ENCODE results near the gene TOB2.

The TOB2 gene

GRCh38 chr22:41481131-41481830 lies 34.7 kb upstream of the TOB2 start:
- Histone ChIP-seq H3K36me3 (no peaks in the 10 kb centered on the region), H3K4me3 (no peak overlapping the region), H3K27ac (peak overlapping the region; percentile 73), H3K4me1 (peaks cover 91% of the 10 kb centered on the region), H4K20me1 (peaks cover 73% of the 10 kb centered on the region), H3K27me3 (no peaks in the 10 kb centered on the region), H3K4me2 (peak overlapping the region; percentile 90), H3K9me3 (peaks cover 12% of the 10 kb centered on the region; the same call in 1 of the 2 replicates), H3K9ac (peak overlapping the region; percentile 64; the same call in 1 of the 2 replicates)
- no peak for TF ChIP-seq Cebpa-rat (IDR thresholded peaks at IDR 0.05)

GRCh38 chr22:41480397-41480735 lies 33.8 kb upstream of the TOB2 start:
- Histone ChIP-seq H3K4me3 (no peak overlapping the region), H3K9me3 (peaks cover 12% of the 10 kb centered on the region; the same call in 1 of the 2 replicates), H3K9ac (peak overlapping the region; percentile 64; the same call in 1 of the 2 replicates), H3K36me3 (peaks cover 7% of the 10 kb centered on the region), H3K27ac (peak overlapping the region; percentile 73), H3K4me2 (peak overlapping the region; percentile 90), H4K20me1 (peaks cover 67% of the 10 kb centered on the region), H3K27me3 (no peaks in the 10 kb centered on the region), H3K4me1 (peaks cover 82% of the 10 kb centered on the region)
- no peak for TF ChIP-seq Cebpa-rat (IDR thresholded peaks at IDR 0.05)

GRCh38 chr22:41479671-41480396 lies 33.2 kb upstream of the TOB2 start:
- no peaks in the 10 kb centered on the region for H3K27me3 ChIP-seq
- TF ChIP-seq Cebpa-rat (IDR thresholded peaks at IDR 0.05): no peak
- peaks cover 64% of the 10 kb centered on the region for H4K20me1 ChIP-seq
- peak overlapping the region; percentile 64 for H3K9ac ChIP-seq
- H3K4me1 ChIP-seq: peaks cover 77% of the 10 kb centered on the region
- peaks cover 11% of the 10 kb centered on the region for H3K36me3 ChIP-seq
- H3K4me2 ChIP-seq: peak overlapping the region; percentile 90
- H3K9me3 ChIP-seq: peaks cover 12% of the 10 kb centered on the region; the same call in 1 of the 2 replicates
- peak overlapping the region; percentile 73 for H3K27ac ChIP-seq
- H3K4me3 ChIP-seq: peak overlapping the region; percentile 36

GRCh38 chr22:41478891-41479521 lies 32.4 kb upstream of the TOB2 start:
- Histone ChIP-seq H3K4me2 (peak overlapping the region; percentile 90), H3K9me3 (peaks cover 12% of the 10 kb centered on the region; the same call in 1 of the 2 replicates)

GRCh38 chr22:41478473-41478872 lies 31.9 kb upstream of the TOB2 start:
- peak overlapping the region; percentile 36 for H3K4me3 ChIP-seq
- no peaks in the 10 kb centered on the region for H3K27me3 ChIP-seq
- H4K20me1 ChIP-seq: peaks cover 50% of the 10 kb centered on the region
- peak overlapping the region; percentile 73 for H3K27ac ChIP-seq
- no peak for TF ChIP-seq Cebpa-rat (IDR thresholded peaks at IDR 0.05)
- H3K9ac ChIP-seq: peak overlapping the region; percentile 64; the same call in 1 of the 2 replicates
- H3K4me2 ChIP-seq: peak overlapping the region; percentile 90
- H3K36me3 ChIP-seq: peaks cover 15% of the 10 kb centered on the region
- H3K4me1 ChIP-seq: peaks cover 63% of the 10 kb centered on the region
- H3K9me3 ChIP-seq: peaks cover 12% of the 10 kb centered on the region; the same call in 1 of the 2 replicates

More at GRCh38 chr22:41478891-41479521, 32.4 kb upstream of the TOB2 start:
- Histone ChIP-seq H3K27me3 (no peaks in the 10 kb centered on the region), H3K4me3 (peak overlapping the region; percentile 36), H4K20me1 (peaks cover 55% of the 10 kb centered on the region), H3K9ac (peak overlapping the region; percentile 64), H3K27ac (peak overlapping the region; percentile 73), H3K36me3 (peaks cover 11% of the 10 kb centered on the region), H3K4me1 (peaks cover 69% of the 10 kb centered on the region)
- peak; percentile 94 for TF ChIP-seq Cebpa-rat (IDR thresholded peaks at IDR 0.05)

GRCh38 chr22:41474872-41475451 lies 28.4 kb upstream of the TOB2 start:
- Histone ChIP-seq H4K20me1 (peaks cover 19% of the 10 kb centered on the region), H3K9me3 (peaks cover 12% of the 10 kb centered on the region; the same call in 1 of the 2 replicates), H3K27me3 (no peaks in the 10 kb centered on the region), H3K27ac (no peak overlapping the region), H3K4me2 (no peak overlapping the region), H3K4me3 (no peak overlapping the region), H3K9ac (no peak overlapping the region), H3K36me3 (peaks cover 45% of the 10 kb centered on the region), H3K4me1 (peaks cover 44% of the 10 kb centered on the region)
- TF ChIP-seq Cebpa-rat (IDR thresholded peaks at IDR 0.05): no peak

- peaks cover 35% of the 10 kb centered on the region for H3K4me1 ChIP-seq
- H3K4me3 ChIP-seq: no peak overlapping the region
- H3K36me3 ChIP-seq: peaks cover 59% of the 10 kb centered on the region
- peaks cover 10% of the 10 kb centered on the region; the same call in 1 of the 2 replicates for H4K20me1 ChIP-seq
- H3K9me3 ChIP-seq: peaks cover 3% of the 10 kb centered on the region; the same call in 1 of the 2 replicates
- no peak for TF ChIP-seq Cebpa-rat (IDR thresholded peaks at IDR 0.05)
- H3K4me2 ChIP-seq: no peak overlapping the region
- no peak overlapping the region for H3K27ac ChIP-seq
- H3K9ac ChIP-seq: no peak overlapping the region
- H3K27me3 ChIP-seq: no peaks in the 10 kb centered on the region
Measured at GRCh38 chr22:41471568-41471967, 25.0 kb upstream of the TOB2 start.

- H3K9ac ChIP-seq: no peak overlapping the region
- TF ChIP-seq Cebpa-rat (IDR thresholded peaks at IDR 0.05): no peak
- H3K4me2 ChIP-seq: peak overlapping the region; percentile 97; the same call in 1 of the 2 replicates
- no peak overlapping the region for H3K4me3 ChIP-seq
- no peak overlapping the region for H3K27ac ChIP-seq
- H3K4me1 ChIP-seq: peaks cover 40% of the 10 kb centered on the region
- peaks cover 10% of the 10 kb centered on the region; the same call in 1 of the 2 replicates for H4K20me1 ChIP-seq
- H3K27me3 ChIP-seq: no peaks in the 10 kb centered on the region
- peaks cover 63% of the 10 kb centered on the region for H3K36me3 ChIP-seq
- H3K9me3 ChIP-seq: no peaks in the 10 kb centered on the region
Measured at GRCh38 chr22:41470886-41471285, 24.3 kb upstream of the TOB2 start.

GRCh38 chr22:41469218-41469851 lies 22.7 kb upstream of the TOB2 start:
- Histone ChIP-seq H3K27ac (peak overlapping the region; percentile 98), H3K36me3 (peaks cover 70% of the 10 kb centered on the region), H3K27me3 (no peaks in the 10 kb centered on the region), H3K4me2 (peak overlapping the region; percentile 97), H3K9ac (peak overlapping the region; percentile 94), H4K20me1 (peaks cover 10% of the 10 kb centered on the region; the same call in 1 of the 2 replicates), H3K9me3 (no peaks in the 10 kb centered on the region), H3K4me1 (peaks cover 40% of the 10 kb centered on the region), H3K4me3 (peak overlapping the region; percentile 95)
- TF ChIP-seq Cebpa-rat (IDR thresholded peaks at IDR 0.05): no peak
